GM12878 (cell line): ENCODE measurements around the gene SUMF2. TPM values are rescaled to one million over a fixed set of nuclear protein-coding genes. Genes with fewer than 3 reads are reported as not detected.

Experiments used
- ATAC-seq: fragments of 200-7000 bp; cut with Tn5 transposase; 3 replicates; pipeline ENCODE4 v1.9.1; 2020; ENCODE audit warnings: mild to moderate bottlenecking, moderate library complexity
- BruUV-seq: library from RNA; stranded (reverse); fragments of 400-500 nt; replicated peaks from 2 replicates; lab custom pipeline; 2021; lab: Mats Ljungman, UMichigan
- CTCF ChIA-PET: fragments of 300-600 bp; sonication (Branson Sonifier 250); formaldehyde crosslinking; extraction: SDS; loops from one replicate; lab custom pipeline; 2021; ENCODE audit warnings: inconsistent platforms; lab: Yijun Ruan, JAX
- POLR2A ChIA-PET: fragments of 350-600 bp; formaldehyde crosslinking; extraction: SDS; loops from one replicate; lab custom pipeline; 2021; ENCODE audit warnings: inconsistent platforms; lab: Charles Lee
- RAD21 ChIA-PET: fragments of 300-600 bp; sonication (Branson Sonifier 250); formaldehyde crosslinking; loops from one replicate; lab custom pipeline; 2023; ENCODE audit warnings: antibody characterized with exemption; ENCODE audit not compliant: unreplicated experiment; lab: Charles Lee
- SMC1A ChIA-PET: fragments of 300-600 bp; sonication (Branson Sonifier 250); formaldehyde crosslinking; loops from one replicate; lab custom pipeline; 2023; ENCODE audit not compliant: unreplicated experiment, uncharacterized antibody; lab: Charles Lee
- DNase-seq: peaks from one replicate; pipeline ENCODE4 v3.0.0-alpha.2; 2011; ENCODE audit warnings: low read depth, low spot score
- FAIRE-seq: peaks from 3 replicates; lab custom pipeline; 2011; peaks lifted over from hg19 to GRCh38; lab: Jason Lieb, UNC
- H2AFZ ChIP-seq: 2 replicates; pipeline ENCODE4 v1.6.0; 2011; ENCODE audit warnings: low read depth, low read length, control low read depth; ENCODE audit not compliant: control insufficient read depth
- H3K27ac ChIP-seq: 2 replicates; pipeline ENCODE4 v1.5.1; 2011; ENCODE audit warnings: control low read depth; ENCODE audit not compliant: control insufficient read depth, insufficient read depth
- H3K27me3 ChIP-seq, 2 experiments: replicated peaks in 1 of 2; 2 replicates each; pipeline versions ENCODE4 v1.6.0 to v1.6.1; 2011; ENCODE audit warnings: low read length in 1 of 2; ENCODE audit not compliant: control insufficient read depth in 2 of 2, insufficient read depth in 2 of 2
- H3K36me3 ChIP-seq, 2 experiments: 2 replicates each; pipeline ENCODE4 v1.5.1; 2011; ENCODE audit warnings: low read length in 1 of 2; ENCODE audit not compliant: control insufficient read depth in 2 of 2, insufficient read depth in 2 of 2
- H3K4me1 ChIP-seq: 2 replicates; pipeline ENCODE4 v1.6.1; 2011; ENCODE audit warnings: mild to moderate bottlenecking, low read length, moderate library complexity, mixed read lengths; ENCODE audit not compliant: control insufficient read depth, insufficient read depth
- H3K4me2 ChIP-seq: 2 replicates; pipeline ENCODE4 v1.6.0; 2011; ENCODE audit warnings: control low read depth; ENCODE audit not compliant: control insufficient read depth, insufficient read depth
- H3K4me3 ChIP-seq: fragments of 200-600 bp; sonication (generic); 2 replicates; pipeline ENCODE4 v1.5.1; 2016
- H3K79me2 ChIP-seq: 2 replicates; pipeline ENCODE4 v1.6.0; 2011; ENCODE audit warnings: low read length; ENCODE audit not compliant: control insufficient read depth, insufficient read depth
- H3K9ac ChIP-seq: 2 replicates; pipeline ENCODE4 v1.8.0; 2011; ENCODE audit warnings: low read length, control low read depth, mixed read lengths; ENCODE audit not compliant: control insufficient read depth, insufficient read depth
- H3K9me3 ChIP-seq: replicated peaks from 3 replicates; pipeline ENCODE4 v1.5.1; 2011; ENCODE audit warnings: mild to moderate bottlenecking, low read length; ENCODE audit not compliant: control insufficient read depth, insufficient read depth
- H4K20me1 ChIP-seq: 2 replicates; pipeline ENCODE4 v1.6.0; 2011; ENCODE audit not compliant: control insufficient read depth, insufficient read depth
- ATF3 ChIP-seq: IDR thresholded peaks from 2 replicates; pipeline ENCODE4 v1.6.1; 2011; ENCODE audit warnings: low read depth, mild to moderate bottlenecking, low read length, moderate library complexity, borderline replicate concordance; ENCODE audit errors: extremely low read depth
- BACH1 ChIP-seq: fragments of 450-650 bp; IDR thresholded peaks from 2 replicates; pipeline ENCODE4 v1.6.1; 2017; ENCODE audit warnings: mild to moderate bottlenecking, borderline replicate concordance
- HDGF ChIP-seq: fragments of 450-650 bp; IDR thresholded peaks from 2 replicates; pipeline ENCODE4 v1.6.1; 2016; ENCODE audit warnings: antibody characterized with exemption
- LARP7 ChIP-seq: fragments of 450-650 bp; IDR thresholded peaks from 2 replicates; pipeline ENCODE4 v1.6.1; 2017; ENCODE audit warnings: mild to moderate bottlenecking
- NFYA ChIP-seq: IDR thresholded peaks from 2 replicates; pipeline ENCODE4 v1.6.1; 2011; ENCODE audit warnings: low read depth, mild to moderate bottlenecking, low read length, improper control_type of control experiment, borderline replicate concordance
- RELB ChIP-seq: fragments of 450-650 bp; IDR thresholded peaks from 2 replicates; pipeline ENCODE4 v1.6.1; 2017; ENCODE audit warnings: low read depth, mild to moderate bottlenecking, moderate library complexity
- TBL1XR1 ChIP-seq: IDR thresholded peaks from 2 replicates; pipeline ENCODE4 v1.6.1; 2012; ENCODE audit warnings: low read depth, low read length, improper control_type of control experiment
- YBX1 ChIP-seq: fragments of 450-650 bp; IDR thresholded peaks from 2 replicates; pipeline ENCODE4 v1.6.1; 2016; ENCODE audit warnings: antibody characterized with exemption
- YY1 ChIP-seq: IDR thresholded peaks from 2 replicates; pipeline ENCODE4 v1.6.1; 2011; ENCODE audit warnings: low read depth, mild to moderate bottlenecking, low read length
- ZBTB4 ChIP-seq: fragments of 450-650 bp; formaldehyde crosslinking; IDR thresholded peaks from 2 replicates; pipeline ENCODE4 v1.4.0; 2022; ENCODE audit warnings: mild to moderate bottlenecking, moderate library complexity
- ZBTB40 ChIP-seq: fragments of 450-650 bp; IDR thresholded peaks from 2 replicates; pipeline ENCODE4 v1.6.1; 2016; ENCODE audit warnings: mild to moderate bottlenecking, moderate library complexity, borderline replicate concordance
- WGBS: methylation state at CpG from one replicate; pipeline ENCODE4 v1.1.6; 2016; ENCODE audit warnings: low lambda C conversion rate; ENCODE audit not compliant: insufficient replicate concordance, insufficient coverage; ENCODE audit errors: missing lambda C conversion rate; 5-methylcytosine and 5-hydroxymethylcytosine counted together
- in situ Hi-C: fragments of 300-500 bp; cut with MboI; formaldehyde crosslinking; loops from 9 replicates; pipeline ENCODE4 v1.14.3; 2018; ENCODE audit warnings: mixed read lengths
- intact Hi-C: fragments of 100-400 bp; cut with micrococcal nuclease; formaldehyde crosslinking; loops from one replicate; pipeline ENCODE4 v1.14.2; 2022; ENCODE audit not compliant: unreplicated experiment
- polyA plus RNA-seq, 11 experiments: library from polyadenylated mRNA; depleted of rRNA in 4 of 11; unstranded in 6 of 11; stranded (reverse) in 5 of 11; fragments of >200 nt; fragmentation: Nextera tagmentation in 4 of 11; fragmentation: Illumina TruSeq in 1 of 11; extraction: Ambion mirVana in 4 of 11; extraction: Trizol in 1 of 11; gene quantifications; 1 replicate in 1 of 11; 2 replicates in 10 of 11; pipeline versions ENCODE4 v1.2.1 to v1.2.3, GENCODE V29; 2011 to 2016; ENCODE audit warnings: inconsistent platforms in 2 of 11, missing spikeins in 2 of 11, low read depth in 1 of 11
- total RNA-seq, 4 experiments: library from RNA; depleted of rRNA in 3 of 4; stranded (reverse); fragments of >200 nt in 3 of 4; fragmentation: Illumina TruSeq in 1 of 4; extraction: Trizol in 1 of 4; gene quantifications; 2 replicates each; pipeline versions ENCODE4 v1.2.1 to v1.2.3, GENCODE V29; 2013 to 2021

SUMF2 gene
- total and polyA plus RNA-seq, 10 of the 15 experiments (the other 5 are each of a cell fraction or from before 2014, with no cell fraction given) = 39.9 to 106 (median 71.7) TPM

GRCh38 chr7:56106108-56107073 is 42.3 kb downstream of the SUMF2 start, which contains the start of gene CHCHD2:
Gene CHCHD2 (minus strand): TSS chr7:56106476. CDS start chr7:56106413, 63 bp downstream.
- ChIA-PET SMC1A (interaction anchor here (1.4 kb wide), 1 partner anchor 55 kb away, joined by 3 read pairs; the partner anchor contains the start of genes CCT6A and PSPH), POLR2A (interaction anchor here (0.6 to 1.6 kb wide), 8 partner anchors 9 to 741 kb away, joined by 3 to 13 read pairs (median 4); partner anchors contain the start of genes CCT6A, PSPH and SUMF2), CTCF (interaction anchor here (1.1 to 1.4 kb wide), 2 partner anchors 31 to 106 kb away, joined by 3 to 7 read pairs; no protein-coding TSS in a partner anchor), RAD21 (interaction anchor here (0.7 to 1.0 kb wide), 2 partner anchors 107 to 533 kb away, joined by 3 read pairs; no protein-coding TSS in a partner anchor)
- Histone ChIP-seq H3K36me3 (peaks cover 0 to 15% of the 10 kb centered on the region in 2 experiments), H3K4me1 (no peaks in the 10 kb centered on the region), H3K27ac (peak within 1 kb of the TSS; percentile 94), H3K4me2 (peak within 1 kb of the TSS; percentile 76), H3K79me2 (peaks cover 24% of the 10 kb centered on the region), H4K20me1 (no peaks in the 10 kb centered on the region), H2AFZ (peak within 1 kb of the TSS; percentile 65), H3K9ac (peak within 1 kb of the TSS; percentile 99), H3K9me3 (peaks cover 2% of the 10 kb centered on the region; the same call in 2 of the 3 replicates), H3K27me3 (no peaks in the 10 kb centered on the region), H3K4me3 (peak within 1 kb of the TSS; percentile 87)
- in situ Hi-C loops (loop anchor here (10.0 kb wide), 1 partner anchor 1352 kb away; the partner anchor contains the start of gene SEC61G), intact Hi-C loops (loop anchor here (10.0 kb wide), 1 partner anchor 222 kb away; the partner anchor contains the start of gene ZNF713)
- FAIRE-seq (peak; percentile 81), ATAC-seq (peak; percentile 99), DNase-seq (peak; percentile 95)
- 2% methylated on average over 57 of the region's 57 CpGs for WGBS
- TSS peak; percentile 99 for BruUV-seq
- peak; percentile 79 for TF ChIP-seq RELB
- 0 out of 2 replicates have a peak, but pooled peaks have one; percentile 22 for TF ChIP-seq BACH1
- peak; percentile 36 for TF ChIP-seq LARP7
- TF ChIP-seq ZBTB4 (CRISPR knock-in tag) = no peak
- no peak for TF ChIP-seq TBL1XR1
- peak; percentile 82 for TF ChIP-seq YY1
- TF ChIP-seq YBX1 = no peak
- no peak for TF ChIP-seq ATF3
- peak; percentile 99 for TF ChIP-seq ZBTB40
- TF ChIP-seq HDGF = peak; percentile 86
- peak; percentile 81 for TF ChIP-seq NFYA
